NT2/D1 (cell line): ENCODE measurements around the gene RPTOR.

ENCODE experiments used
- SUZ12 ChIP-seq: IDR thresholded peaks from 2 replicates; pipeline ENCODE4 v1.6.1; 2011; ENCODE audit not compliant: insufficient read length, insufficient read depth; ENCODE audit errors: extremely low read depth
- ZNF274 ChIP-seq: IDR thresholded peaks from 2 replicates; pipeline ENCODE4 v1.6.1; 2011; ENCODE audit warnings: mild to moderate bottlenecking, low read depth, low read length

- TF ChIP-seq ZNF274, result no peak
- TF ChIP-seq SUZ12, result no peak
Observed at GRCh38 chr17:80820331-80820730, 275.7 kb downstream of the RPTOR start.
